Endodermal cell (in vitro differentiated cells): Measurements from ENCODE around the gene VPS72. TPM values are rescaled to one million over a fixed set of nuclear protein-coding genes. Genes with fewer than 3 reads are reported as not detected.
"Not testable (repeated sequence)": the region's sequence is repeated elsewhere in the genome, so short reads cannot be mapped to it uniquely, and the experiment has no call there.

Experiments used
- DNase-seq: peaks from one replicate; pipeline ENCODE4 v3.0.0-alpha.2; 2017
- H3K27ac ChIP-seq: 2 replicates; pipeline ENCODE4 v1.5.1; 2013; ENCODE audit warnings: mild to moderate bottlenecking, low read depth, low read length, moderate library complexity
- H3K27me3 ChIP-seq: 2 replicates; pipeline ENCODE4 v1.6.1; 2013; ENCODE audit warnings: mild to moderate bottlenecking, low read length, moderate library complexity; ENCODE audit not compliant: insufficient read depth, control insufficient read depth, poor library complexity, severe bottlenecking
- H3K36me3 ChIP-seq: 2 replicates; pipeline ENCODE4 v1.7.0; 2013; ENCODE audit warnings: mild to moderate bottlenecking, low read length, moderate library complexity; ENCODE audit not compliant: control insufficient read depth, insufficient read depth
- H3K4me1 ChIP-seq: one replicate; pipeline ENCODE4 v1.7.0; 2013; ENCODE audit warnings: low read length; ENCODE audit not compliant: control insufficient read depth, insufficient read depth
- H3K4me3 ChIP-seq: 2 replicates; pipeline ENCODE4 v1.5.1; 2013; ENCODE audit warnings: mild to moderate bottlenecking, low read length, moderate library complexity
- H3K9ac ChIP-seq: 2 replicates; pipeline ENCODE4 v1.6.1; 2013; ENCODE audit warnings: mild to moderate bottlenecking, low read length, moderate library complexity; ENCODE audit not compliant: poor library complexity, severe bottlenecking; ENCODE audit errors: extremely low read depth
- H3K9me3 ChIP-seq: 2 replicates; pipeline ENCODE4 v1.6.1; 2013; ENCODE audit warnings: mild to moderate bottlenecking, low read length, moderate library complexity; ENCODE audit not compliant: control insufficient read depth
- H3K27ac Mint-ChIP-seq: 2 replicates; pipeline ENCODE4 v1.8.0; 2020; ENCODE audit warnings: mixed read lengths
- H3K27me3 Mint-ChIP-seq: 2 replicates; pipeline ENCODE4 v1.8.0; 2021; ENCODE audit warnings: mild to moderate bottlenecking, mixed read lengths; ENCODE audit not compliant: insufficient read depth
- H3K36me3 Mint-ChIP-seq: 2 replicates; pipeline ENCODE4 v1.8.0; 2020; ENCODE audit warnings: low read depth, mixed read lengths
- H3K4me1 Mint-ChIP-seq: 2 replicates; pipeline ENCODE4 v1.8.0; 2020; ENCODE audit warnings: mixed read lengths
- H3K4me3 Mint-ChIP-seq: 2 replicates; pipeline ENCODE4 v1.8.0; 2020; ENCODE audit warnings: mild to moderate bottlenecking, moderate library complexity, mixed read lengths
- H3K9me3 Mint-ChIP-seq: 2 replicates; pipeline ENCODE4 v1.8.0; 2020; ENCODE audit warnings: mild to moderate bottlenecking, mixed read lengths
- CTCF ChIP-seq: fragments of 200-600 bp; sonication (generic); conservative IDR thresholded peaks from 2 replicates; pipeline ENCODE4 v1.5.0; 2021; ENCODE audit warnings: antibody characterized with exemption, mild to moderate bottlenecking
- WGBS, 2 experiments: methylation state at CpG; one replicate each; pipeline versions ENCODE4 v1.1.5 to v1.1.7; 2013; ENCODE audit warnings: missing lambda C conversion rate in 2 of 2, mixed read lengths in 1 of 2; ENCODE audit not compliant: insufficient coverage in 1 of 2, insufficient read length in 1 of 2; 5-methylcytosine and 5-hydroxymethylcytosine counted together
- total RNA-seq, 2 donors: library from RNA; stranded (reverse); fragmentation: NEBNext Ultra II Directional in 1 of 2; extraction: Animal tissue kit (Norgen Biotek cat#: 25700) in 1 of 2; gene quantifications; 2 replicates in 1 of 2; 3 replicates in 1 of 2; pipeline ENCODE4 v1.2.1, GENCODE V29; 2021

Gene VPS72
- total RNA-seq, 2 donors from 2014 or later, result 79.4 to 103 TPM

GRCh38 chr1:151198254-151199127 is 8.5 kb upstream of the VPS72 start, which contains the start of gene PIP5K1A:
PIP5K1A (plus strand) TSS chr1:151198552; CDS start chr1:151198997, 445 bp downstream.
- peak within 1 kb of the TSS; percentile 99 for H3K4me3 Mint-ChIP-seq
- peak; percentile 99 for DNase-seq
- TF ChIP-seq CTCF, result no peak
- H3K27ac Mint-ChIP-seq, result peak within 1 kb of the TSS; percentile 99
- peaks cover 19% of the 10 kb centered on the region for H3K4me1 Mint-ChIP-seq
- H3K9ac ChIP-seq, result peak within 1 kb of the TSS; percentile 97
- no peaks in the 10 kb centered on the region for H3K9me3 Mint-ChIP-seq
- 0 to 1% methylated on average over 44 to 60 of the region's 60 CpGs for WGBS, 2 experiments
- H3K4me3 ChIP-seq, result peak within 1 kb of the TSS; percentile 93
- peaks cover 8% of the 10 kb centered on the region for H3K27me3 ChIP-seq
- H3K9me3 ChIP-seq, result no peaks in the 10 kb centered on the region
- peaks cover 16% of the 10 kb centered on the region for H3K36me3 ChIP-seq
- peaks cover 11% of the 10 kb centered on the region for H3K36me3 Mint-ChIP-seq
- H3K4me1 ChIP-seq, result no peaks in the 10 kb centered on the region
- peak within 1 kb of the TSS; percentile 86 for H3K27ac ChIP-seq
- H3K27me3 Mint-ChIP-seq, result no peaks in the 10 kb centered on the region

- Mint-ChIP-seq H3K4me1 (peaks cover 19% of the 10 kb centered on the region), H3K4me3 (peak overlapping the region; percentile 99), H3K9me3 (no peaks in the 10 kb centered on the region), H3K27me3 (peaks cover under 1% of the 10 kb centered on the region), H3K27ac (peak overlapping the region; percentile 99), H3K36me3 (peaks cover 7% of the 10 kb centered on the region)
- 27 to 33% methylated on average over 6 to 10 of the region's 10 CpGs for WGBS, 2 experiments
- Histone ChIP-seq H3K9ac (peak overlapping the region; percentile 97), H3K27me3 (peaks cover 8% of the 10 kb centered on the region), H3K36me3 (peaks cover 10% of the 10 kb centered on the region), H3K9me3 (no peaks in the 10 kb centered on the region), H3K4me3 (peak overlapping the region; percentile 93), H3K27ac (no peak overlapping the region), H3K4me1 (no peaks in the 10 kb centered on the region)
- peak; percentile 49 for DNase-seq
- no peak for TF ChIP-seq CTCF
Measured at GRCh38 chr1:151197863-151198253, 7.9 kb upstream of the VPS72 start.

- H3K36me3 Mint-ChIP-seq, result peaks cover 2% of the 10 kb centered on the region
- Histone ChIP-seq H3K36me3 (peaks cover 4% of the 10 kb centered on the region), H3K27me3 (peaks cover 8% of the 10 kb centered on the region), H3K9me3 (no peaks in the 10 kb centered on the region), H3K9ac (no peak overlapping the region), H3K27ac (no peak overlapping the region), H3K4me3 (no peak overlapping the region), H3K4me1 (no peaks in the 10 kb centered on the region)
- TF ChIP-seq CTCF, result peak; percentile 66
- no peaks in the 10 kb centered on the region for H3K9me3 Mint-ChIP-seq
- H3K4me1 Mint-ChIP-seq, result peaks cover 19% of the 10 kb centered on the region
- DNase-seq, result peak; percentile 69
- 63 to 68% methylated on average over 8 to 14 of the region's 14 CpGs for WGBS, 2 experiments
- no peak overlapping the region for H3K4me3 Mint-ChIP-seq
- H3K27me3 Mint-ChIP-seq, result peaks cover 3% of the 10 kb centered on the region
- peak overlapping the region; percentile 77 for H3K27ac Mint-ChIP-seq
Measured at GRCh38 chr1:151196292-151196800, 6.3 kb upstream of the VPS72 start.

- H3K27me3 Mint-ChIP-seq, H3K4me1 ChIP-seq, H3K4me3 Mint-ChIP-seq, H3K9ac ChIP-seq, DNase-seq, H3K27ac ChIP-seq, H3K27me3 ChIP-seq, H3K27ac Mint-ChIP-seq, H3K9me3 ChIP-seq, H3K4me3 ChIP-seq, H3K36me3 ChIP-seq, H3K36me3 Mint-ChIP-seq, H3K9me3 Mint-ChIP-seq: not testable (repeated sequence)
- H3K4me1 Mint-ChIP-seq, result peaks cover 15% of the 10 kb centered on the region
- 93 to 100% methylated on average over 2 to 15 of the region's 17 CpGs for WGBS, 2 experiments
Measured at GRCh38 chr1:151194894-151195594, 5.0 kb upstream of the VPS72 start.
